ENCODE data around the gene HACD2.

DNA sequence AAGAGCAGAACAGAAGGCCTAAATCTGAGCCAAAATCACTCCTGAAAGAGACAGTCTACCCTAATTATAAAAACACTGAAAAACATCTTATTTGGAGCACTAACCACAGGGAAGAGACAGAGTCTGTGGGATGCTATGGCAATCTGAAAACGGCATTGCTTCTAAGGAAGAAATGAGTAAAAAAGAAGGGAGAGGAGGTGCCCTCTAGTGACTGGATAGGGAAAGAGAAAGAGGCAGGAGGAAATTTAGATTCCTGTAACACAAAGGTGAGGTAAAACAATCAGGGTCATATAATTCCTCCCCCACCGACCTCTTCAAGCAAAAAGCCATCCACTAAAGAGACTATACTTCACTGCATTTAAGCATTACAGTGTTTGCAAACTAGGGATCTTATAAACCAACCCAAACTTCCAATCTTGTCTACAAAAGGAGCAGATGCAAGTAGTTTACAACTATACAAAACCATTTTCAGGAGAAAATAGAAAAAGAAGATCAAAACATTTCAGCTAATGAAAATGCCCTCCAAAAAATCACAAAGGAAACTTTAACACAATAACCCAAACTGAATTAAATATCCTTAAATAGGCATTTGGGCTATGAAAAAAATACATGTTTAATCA, 32.6 kb downstream of the HACD2 start:
- no peak for TF ChIP-seq ZFX (IDR thresholded peaks at IDR 0.05; ENCODE audit: borderline replicate concordance)
- TF ChIP-seq, protein P1, sequence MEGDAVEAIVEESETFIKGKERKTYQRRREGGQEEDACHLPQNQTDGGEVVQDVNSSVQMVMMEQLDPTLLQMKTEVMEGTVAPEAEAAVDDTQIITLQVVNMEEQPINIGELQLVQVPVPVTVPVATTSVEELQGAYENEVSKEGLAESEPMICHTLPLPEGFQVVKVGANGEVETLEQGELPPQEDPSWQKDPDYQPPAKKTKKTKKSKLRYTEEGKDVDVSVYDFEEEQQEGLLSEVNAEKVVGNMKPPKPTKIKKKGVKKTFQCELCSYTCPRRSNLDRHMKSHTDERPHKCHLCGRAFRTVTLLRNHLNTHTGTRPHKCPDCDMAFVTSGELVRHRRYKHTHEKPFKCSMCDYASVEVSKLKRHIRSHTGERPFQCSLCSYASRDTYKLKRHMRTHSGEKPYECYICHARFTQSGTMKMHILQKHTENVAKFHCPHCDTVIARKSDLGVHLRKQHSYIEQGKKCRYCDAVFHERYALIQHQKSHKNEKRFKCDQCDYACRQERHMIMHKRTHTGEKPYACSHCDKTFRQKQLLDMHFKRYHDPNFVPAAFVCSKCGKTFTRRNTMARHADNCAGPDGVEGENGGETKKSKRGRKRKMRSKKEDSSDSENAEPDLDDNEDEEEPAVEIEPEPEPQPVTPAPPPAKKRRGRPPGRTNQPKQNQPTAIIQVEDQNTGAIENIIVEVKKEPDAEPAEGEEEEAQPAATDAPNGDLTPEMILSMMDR (IDR thresholded peaks at IDR 0.05), result peak; percentile 83
